Medulla oblongata (tissue), 1 donor: Measurements from ENCODE around the gene ABHD1.
"Not testable (repeated sequence)": the region's sequence is repeated elsewhere in the genome, so short reads cannot be mapped to it uniquely, and the experiment has no call there.

Source experiments
- DNase-seq: peaks from one replicate; pipeline ENCODE4 v3.0.0-alpha.2; 2015; ENCODE audit errors: extremely low spot score

The ABHD1 gene

DNA sequence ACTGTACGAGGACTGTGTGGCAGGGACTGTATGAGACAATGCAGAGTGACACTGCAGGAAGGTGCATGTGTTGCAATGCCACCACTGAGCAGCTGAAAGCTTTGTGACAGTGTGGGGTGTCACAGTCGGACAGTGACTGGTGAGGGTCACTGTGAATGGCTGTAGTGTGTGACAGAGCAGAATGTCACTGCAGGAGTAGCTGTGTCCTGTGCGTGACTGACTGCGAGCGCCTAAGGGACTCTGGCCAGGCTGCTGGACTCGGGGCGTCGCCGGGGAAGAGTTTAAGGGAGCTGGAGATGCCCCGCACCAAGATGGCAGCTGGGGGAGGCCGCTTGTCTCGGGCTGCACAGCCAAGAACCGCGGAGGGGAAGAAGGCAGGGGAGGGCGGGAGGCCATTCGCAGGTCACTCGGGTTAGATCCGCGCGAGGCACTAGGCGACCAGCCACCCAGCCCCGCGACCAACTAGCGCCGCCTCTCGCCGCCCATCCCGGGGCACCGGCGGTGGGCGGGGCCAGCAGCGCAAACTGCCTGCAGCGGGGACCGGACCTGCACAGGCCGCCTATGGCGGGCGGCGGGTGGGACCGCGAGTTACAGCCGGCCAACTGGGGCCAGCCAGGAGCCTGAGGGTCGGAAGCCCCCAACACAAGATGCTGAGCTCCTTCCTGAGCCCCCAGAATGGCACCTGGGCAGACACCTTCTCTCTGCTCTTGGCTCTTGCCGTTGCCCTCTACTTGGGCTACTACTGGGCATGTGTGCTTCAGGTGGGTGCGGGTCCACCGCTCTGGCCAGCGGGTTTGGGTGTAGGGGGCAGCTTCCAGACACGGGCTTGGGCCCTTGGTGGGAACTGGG lies at the start of gene ABHD1:
ABHD1 (plus strand) TSS at position 514 of the 849 bp plus-strand sequence; CDS start at position 648, 134 bp downstream.
- peak; percentile 79 for DNase-seq

DNA sequence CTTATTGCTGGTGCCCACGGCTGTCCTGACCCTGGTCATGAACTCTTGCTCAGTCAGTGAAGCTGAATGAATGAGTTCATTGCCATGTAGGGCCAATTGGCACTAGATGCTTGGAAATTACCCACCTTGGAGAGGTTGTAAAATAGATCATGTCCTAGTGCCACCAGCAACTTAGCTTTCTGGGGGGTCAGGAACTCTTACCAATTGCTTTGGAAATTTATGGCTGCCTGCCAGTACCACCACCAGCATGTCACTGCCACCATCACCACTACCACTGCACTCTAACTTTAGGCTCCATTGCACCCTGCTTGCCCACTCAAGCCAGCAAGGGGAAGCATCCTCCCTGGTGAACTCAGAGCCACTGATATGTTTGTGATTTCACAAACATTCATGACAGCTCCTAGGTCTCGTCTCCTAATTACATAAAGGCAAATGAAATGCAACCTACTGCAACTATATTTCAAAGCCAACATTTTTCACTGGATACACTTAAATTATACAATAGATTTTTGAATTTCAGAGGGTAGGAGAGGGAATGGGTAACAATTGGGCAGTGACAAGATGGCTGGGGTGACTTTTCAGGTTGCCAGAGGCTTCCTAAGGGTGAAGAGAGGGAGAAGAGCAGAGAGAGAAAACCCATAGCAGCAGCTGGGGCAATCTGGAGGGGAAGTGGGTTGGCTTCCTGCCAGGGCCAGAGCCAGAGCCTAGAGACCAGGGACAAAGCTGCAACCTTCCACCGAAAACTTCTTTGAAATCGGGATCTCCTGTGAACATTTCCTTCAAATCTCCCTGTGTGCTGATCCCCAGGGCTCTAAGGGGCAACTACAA lies 48.7 kb upstream of the ABHD1 start:
- peak; percentile 41 for DNase-seq

DNA sequence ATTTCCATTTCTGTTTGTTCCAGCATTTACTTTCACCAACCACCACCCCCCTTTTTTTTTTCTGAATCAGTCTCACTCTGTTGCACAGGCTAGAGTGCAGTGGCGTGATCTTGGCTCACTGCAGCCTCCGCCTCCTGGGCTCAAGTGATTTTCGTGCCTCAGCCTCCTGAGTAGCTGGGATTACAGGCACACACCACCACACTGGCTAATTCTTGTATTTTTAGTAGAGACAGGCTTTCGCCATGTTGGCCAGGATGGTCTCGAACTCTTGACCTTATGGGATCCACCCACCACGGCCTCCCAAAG lies 48.1 kb upstream of the ABHD1 start:
- not testable (repeated sequence) for DNase-seq

DNA sequence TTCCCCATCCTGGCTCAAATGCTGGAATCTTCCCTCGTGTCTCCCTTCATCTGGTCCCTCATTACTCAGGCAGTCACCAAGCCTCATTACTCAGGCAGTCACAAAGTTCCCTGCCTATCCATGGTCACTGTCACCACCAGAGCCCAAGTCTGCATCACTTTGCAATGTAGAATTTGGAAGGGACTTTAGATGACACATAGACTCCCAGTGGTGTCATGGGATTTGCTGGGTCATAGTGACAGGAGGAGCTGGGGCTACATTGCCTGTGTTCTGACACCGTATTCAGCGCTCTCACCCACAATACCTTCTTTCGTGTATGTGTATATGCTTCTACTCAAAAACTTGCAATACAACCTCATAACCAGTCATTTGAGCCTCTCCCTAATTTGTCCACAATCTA lies 47.3 kb upstream of the ABHD1 start:
- DNase-seq, result peak; percentile 16

DNA sequence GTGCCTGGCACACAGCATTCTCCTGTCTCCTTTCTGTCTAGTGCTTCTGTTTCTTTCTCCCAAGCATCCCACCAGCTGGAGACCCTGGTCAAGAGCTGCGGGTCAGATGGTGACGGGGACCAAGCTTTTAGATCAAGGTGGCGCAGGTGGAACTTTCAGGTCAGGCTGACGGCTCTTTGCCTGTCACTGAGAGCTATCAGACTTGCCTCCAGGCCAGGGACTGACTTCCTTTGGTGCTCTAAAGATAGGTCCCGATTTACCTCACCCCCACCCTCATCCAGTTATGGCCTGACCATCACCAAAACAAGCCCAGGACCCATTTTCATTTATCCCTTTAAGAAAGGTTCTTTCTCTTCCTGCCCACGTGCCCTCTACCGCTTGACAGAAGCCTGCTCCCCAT lies 46.4 kb upstream of the ABHD1 start:
- no peak for DNase-seq

DNA sequence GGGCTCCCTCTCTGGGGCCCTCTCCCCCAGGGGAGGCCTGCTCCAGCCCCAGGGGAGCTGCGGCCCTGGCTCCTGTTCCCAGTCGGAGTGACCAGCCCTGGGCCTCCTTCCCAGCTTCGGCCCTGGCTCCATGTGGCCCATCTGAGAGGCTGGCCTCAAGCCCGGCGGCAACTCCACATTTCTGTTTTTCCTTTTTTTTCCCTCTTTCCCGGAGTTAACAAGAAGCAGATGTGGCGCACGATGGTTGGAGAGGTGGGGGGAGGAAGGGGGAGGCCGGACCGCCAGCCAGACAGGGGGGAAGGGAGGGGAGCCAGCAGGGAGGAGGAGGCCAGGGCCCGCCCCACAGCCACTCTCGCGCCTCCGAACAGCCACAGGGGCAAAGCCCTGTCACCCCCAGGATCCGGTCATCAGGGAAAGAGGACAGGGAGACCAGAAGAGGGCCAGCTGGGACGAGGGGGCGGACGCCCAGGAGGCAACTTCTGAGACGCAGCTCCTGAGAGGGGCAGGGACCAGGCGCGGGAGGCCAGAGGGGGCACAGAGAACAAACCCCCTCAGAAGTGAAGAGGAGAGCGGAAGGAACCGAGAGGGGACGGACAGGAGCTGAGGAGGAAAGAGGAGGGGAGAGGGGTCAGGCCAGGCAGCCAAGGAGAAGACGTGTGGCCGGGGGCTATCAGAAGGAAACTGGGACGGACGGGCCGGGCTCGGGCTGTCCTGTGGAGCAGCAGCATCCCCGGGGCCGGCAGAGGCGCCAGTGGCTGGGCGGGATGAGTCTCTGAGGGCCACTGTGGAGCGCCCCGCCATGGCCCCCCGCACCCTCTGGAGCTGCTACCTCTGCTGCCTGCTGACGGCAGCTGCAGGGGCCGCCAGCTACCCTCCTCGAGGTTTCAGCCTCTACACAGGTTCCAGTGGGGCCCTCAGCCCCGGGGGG lies 45.1 kb upstream of the ABHD1 start, which contains the start of gene EMILIN1:
EMILIN1 (plus strand) TSS at position 349 of the 928 bp plus-strand sequence; CDS start at position 800, 451 bp downstream.
- DNase-seq, result peak; percentile 84

DNA sequence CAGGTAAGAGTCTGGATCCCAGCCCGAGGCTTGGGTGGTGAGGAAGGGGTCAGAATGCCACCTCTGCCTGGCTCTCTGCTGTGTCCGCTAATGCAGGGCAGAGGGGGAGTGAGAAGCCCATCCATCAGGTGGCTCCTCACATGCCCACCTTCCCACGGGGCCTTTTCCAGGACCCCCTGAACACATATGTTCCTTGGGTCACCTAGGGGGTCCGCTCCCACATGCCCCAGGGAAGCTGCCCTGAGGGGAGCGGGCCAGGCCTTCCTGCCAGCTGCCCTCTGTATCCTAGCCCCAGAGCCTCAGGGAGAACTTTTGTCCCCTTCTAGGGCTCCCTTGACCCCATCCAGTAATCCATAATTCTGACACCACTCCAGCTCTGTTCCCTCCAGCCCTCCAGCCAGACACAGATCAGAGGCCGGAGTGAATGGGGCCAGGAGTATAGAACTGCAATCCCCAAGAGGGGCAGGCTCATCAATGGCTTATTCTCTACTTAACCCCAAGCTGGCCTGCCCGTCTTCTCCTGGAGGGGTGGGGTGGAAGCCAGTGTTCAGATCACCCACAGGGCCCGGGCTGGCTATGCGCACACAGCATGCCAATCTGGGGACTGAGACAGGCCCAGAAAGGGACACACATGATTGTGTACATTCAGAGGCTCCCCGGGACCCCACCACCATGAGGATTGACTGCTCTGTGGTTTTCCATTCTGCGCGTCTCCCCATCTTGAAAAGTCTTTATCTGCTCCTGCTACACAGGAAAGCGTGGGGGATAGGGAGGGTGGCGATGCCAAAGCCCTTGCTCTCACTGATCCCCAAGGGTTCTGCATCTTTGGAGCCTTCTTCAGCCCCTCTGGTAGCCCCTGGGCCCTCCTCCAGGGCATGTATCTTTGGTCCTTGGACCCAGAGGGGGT lies 44.1 kb upstream of the ABHD1 start:
- DNase-seq, result no peak

DNA sequence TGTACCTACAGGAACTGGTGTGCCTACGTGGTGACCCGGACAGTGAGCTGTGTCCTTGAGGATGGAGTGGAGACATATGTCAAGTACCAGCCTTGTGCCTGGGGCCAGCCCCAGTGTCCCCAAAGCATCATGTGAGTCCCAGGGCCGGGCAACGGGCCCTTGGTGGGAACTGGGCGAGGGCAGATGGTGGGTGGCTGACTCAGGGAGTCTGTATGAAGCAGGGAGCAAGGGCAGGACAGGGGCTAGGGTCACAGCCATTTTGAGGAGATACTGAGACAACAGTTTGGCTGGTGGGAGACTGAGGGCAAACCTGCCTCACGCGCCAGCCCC lies 43.5 kb upstream of the ABHD1 start:
- no peak for DNase-seq

DNA sequence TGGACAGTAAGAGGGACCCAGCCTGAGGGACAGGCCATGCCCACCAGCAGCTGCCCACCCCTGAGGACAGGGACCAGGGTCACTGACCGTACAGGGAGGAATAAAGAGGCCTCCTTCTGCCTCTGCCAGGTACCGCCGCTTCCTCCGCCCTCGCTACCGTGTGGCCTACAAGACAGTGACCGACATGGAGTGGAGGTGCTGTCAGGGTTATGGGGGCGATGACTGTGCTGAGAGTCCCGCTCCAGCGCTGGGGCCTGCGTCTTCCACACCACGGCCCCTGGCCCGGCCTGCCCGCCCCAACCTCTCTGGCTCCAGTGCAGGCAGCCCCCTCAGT lies 43.0 kb upstream of the ABHD1 start:
- DNase-seq, result no peak

DNA sequence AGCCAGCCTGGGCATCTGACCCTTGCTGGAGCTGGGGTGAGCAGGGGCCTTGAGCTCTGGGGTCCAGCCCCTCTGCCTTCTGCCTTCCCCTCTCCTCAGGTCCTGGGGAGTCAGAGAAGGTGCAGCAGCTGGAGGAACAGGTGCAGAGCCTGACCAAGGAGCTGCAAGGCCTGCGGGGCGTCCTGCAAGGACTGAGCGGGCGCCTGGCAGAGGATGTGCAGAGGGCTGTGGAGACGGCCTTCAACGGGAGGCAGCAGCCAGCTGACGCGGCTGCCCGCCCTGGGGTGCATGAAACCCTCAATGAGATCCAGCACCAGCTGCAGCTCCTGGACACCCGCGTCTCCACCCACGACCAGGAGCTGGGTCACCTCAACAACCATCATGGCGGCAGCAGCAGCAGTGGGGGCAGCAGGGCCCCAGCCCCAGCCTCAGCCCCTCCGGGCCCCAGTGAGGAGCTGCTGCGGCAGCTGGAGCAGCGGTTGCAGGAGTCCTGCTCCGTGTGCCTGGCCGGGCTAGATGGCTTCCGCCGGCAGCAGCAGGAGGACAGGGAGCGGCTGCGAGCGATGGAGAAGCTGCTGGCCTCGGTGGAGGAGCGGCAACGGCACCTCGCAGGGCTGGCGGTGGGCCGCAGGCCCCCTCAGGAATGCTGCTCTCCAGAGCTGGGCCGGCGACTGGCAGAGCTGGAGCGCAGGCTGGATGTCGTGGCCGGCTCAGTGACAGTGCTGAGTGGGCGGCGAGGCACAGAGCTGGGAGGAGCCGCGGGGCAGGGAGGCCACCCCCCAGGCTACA lies 41.4 kb upstream of the ABHD1 start:
- DNase-seq, result no peak

DNA sequence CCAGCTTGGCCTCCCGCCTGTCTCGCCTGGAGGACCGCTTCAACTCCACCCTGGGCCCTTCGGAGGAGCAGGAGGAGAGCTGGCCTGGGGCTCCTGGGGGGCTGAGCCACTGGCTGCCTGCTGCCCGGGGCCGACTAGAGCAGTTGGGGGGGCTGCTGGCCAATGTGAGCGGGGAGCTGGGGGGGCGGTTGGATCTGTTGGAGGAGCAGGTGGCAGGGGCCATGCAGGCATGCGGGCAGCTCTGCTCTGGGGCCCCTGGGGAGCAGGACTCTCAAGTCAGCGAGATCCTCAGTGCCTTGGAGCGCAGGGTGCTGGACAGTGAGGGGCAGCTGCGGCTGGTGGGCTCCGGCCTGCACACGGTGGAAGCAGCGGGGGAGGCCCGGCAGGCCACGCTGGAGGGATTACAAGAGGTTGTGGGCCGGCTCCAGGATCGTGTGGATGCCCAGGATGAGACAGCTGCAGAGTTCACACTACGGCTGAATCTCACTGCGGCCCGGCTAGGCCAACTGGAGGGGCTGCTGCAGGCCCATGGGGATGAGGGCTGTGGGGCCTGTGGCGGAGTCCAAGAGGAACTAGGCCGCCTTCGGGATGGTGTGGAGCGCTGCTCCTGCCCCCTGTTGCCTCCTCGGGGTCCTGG lies 40.7 kb upstream of the ABHD1 start:
- DNase-seq, result no peak

DNA sequence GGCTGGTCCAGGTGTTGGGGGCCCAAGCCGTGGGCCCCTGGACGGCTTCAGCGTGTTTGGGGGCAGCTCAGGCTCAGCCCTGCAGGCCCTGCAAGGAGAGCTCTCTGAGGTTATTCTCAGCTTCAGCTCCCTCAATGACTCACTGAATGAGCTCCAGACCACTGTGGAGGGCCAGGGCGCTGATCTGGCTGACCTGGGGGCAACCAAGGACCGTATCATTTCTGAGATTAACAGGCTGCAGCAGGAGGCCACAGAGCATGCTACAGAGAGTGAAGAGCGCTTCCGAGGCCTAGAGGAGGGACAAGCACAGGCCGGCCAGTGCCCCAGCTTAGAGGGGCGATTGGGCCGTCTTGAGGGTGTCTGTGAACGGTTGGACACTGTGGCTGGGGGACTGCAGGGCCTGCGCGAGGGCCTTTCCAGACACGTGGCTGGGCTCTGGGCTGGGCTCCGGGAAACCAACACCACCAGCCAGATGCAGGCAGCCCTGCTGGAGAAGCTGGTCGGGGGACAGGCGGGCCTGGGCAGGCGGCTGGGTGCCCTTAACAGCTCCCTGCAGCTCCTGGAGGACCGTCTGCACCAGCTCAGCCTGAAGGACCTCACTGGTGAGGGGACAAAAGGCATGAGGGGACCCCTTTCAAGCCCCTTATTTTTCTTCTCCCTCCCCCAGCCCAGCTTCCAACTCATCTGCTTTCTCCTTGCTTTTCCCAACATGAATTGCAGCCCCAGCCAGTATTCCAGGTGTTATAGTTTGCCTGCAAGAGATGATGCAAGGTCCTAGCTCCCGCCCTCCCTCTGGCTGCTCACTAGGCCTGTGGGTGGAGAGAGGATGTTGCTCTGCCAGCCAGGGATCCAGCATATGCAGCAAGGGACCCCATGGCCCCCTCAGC lies 40.0 kb upstream of the ABHD1 start:
- DNase-seq, result no peak

DNA sequence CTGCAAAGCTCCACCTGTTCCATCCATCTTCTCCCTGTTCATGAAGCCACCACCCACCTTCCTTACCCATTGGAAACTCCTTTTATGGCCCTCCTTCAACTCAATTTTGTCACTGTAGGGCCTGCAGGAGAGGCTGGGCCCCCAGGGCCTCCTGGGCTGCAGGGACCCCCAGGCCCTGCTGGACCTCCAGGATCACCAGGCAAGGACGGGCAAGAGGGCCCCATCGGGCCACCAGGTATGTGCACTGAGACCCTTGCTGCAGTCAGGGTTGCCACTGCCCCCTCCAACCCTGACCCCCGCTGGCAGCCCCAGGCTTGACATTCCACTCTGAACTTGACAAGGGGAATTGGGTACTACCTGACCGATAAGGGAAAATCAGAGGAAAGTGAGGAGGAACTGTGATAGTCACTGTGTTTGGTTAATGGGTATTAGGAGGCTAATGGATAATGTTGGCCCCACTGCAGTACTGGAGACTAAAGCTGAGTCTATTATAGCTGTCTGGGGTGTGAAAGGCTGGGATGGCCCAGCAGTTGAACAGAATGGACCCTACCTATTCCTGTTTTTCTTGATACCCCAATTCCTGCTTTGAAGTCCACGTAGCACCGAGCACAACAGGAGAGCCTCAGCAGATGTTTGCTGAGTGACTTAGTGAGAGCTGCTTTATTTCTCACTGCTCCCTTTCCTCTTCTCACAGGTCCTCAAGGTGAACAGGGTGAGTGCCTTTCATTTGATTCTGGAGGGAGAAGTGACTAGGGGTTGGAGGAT lies 39.1 kb upstream of the ABHD1 start:
- no peak for DNase-seq

DNA sequence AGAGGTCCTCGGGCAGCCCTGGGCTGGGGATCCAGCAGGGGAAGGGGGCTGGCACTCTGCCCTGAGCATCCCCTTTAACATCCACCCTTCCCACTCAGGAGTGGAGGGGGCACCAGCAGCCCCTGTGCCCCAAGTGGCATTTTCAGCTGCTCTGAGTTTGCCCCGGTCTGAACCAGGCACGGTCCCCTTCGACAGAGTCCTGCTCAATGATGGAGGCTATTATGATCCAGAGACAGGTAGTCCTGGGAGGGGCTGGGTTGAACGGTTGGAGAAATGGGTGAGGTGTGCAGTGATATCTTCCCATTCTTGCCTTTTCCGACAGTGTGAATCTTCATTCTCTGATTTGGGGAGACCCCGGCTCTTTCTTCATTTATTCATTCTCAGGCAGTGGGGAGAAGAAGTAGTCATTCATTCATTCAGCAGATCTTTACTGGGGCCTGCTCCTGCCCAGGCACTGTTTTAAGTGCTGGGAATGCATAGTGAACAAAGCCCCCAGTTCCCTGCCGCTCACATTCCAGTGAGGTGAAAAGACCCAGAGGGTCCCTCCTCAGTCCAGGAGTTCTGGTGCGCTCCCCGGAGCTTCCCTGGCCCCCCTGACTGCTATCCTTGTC lies 38.4 kb upstream of the ABHD1 start:
- DNase-seq, result no peak

DNA sequence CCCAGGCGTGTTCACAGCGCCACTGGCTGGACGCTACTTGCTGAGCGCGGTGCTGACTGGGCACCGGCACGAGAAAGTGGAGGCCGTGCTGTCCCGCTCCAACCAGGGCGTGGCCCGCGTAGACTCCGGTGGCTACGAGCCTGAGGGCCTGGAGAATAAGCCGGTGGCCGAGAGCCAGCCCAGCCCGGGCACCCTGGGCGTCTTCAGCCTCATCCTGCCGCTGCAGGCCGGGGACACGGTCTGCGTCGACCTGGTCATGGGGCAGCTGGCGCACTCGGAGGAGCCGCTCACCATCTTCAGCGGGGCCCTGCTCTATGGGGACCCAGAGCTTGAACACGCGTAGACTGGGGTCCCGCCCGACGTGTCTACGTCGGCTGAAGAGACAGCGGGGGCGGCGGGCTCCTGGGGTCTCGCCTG lies 37.9 kb upstream of the ABHD1 start:
- DNase-seq, result peak; percentile 88

DNA sequence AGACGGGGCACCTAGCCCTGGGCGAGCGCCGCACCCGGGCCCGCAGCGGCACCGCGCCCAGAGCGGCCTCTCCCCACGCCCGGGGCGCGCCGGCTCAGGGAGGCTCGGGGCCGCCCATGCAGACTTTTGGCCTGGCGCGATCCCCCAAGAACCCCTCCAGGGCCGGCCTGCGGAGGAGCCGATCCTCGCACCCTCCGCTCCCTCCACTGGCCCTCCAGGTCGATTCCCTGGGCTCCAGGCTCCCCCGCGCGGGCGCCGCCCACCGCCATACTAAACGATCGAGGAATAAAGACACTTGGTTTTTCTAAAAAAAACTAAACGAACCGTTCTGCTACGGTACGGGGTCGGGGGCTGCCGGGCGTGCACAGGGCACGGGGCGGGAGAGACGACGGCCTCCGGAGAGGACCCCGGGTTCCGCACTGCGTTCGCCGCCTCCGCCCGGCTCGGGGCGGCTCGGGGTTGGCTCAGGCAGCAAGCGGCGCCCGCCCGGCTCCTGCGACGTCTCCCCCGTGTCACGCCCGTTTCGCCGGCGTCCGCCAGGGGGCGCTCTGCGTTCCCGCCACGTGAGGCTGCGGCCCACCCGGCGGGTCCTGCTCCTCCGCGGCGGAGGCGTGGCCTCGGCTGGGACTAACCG lies 37.4 kb upstream of the ABHD1 start:
- DNase-seq, result peak; percentile 96
